ENCODE measurements around the gene HKDC1. TPM values are rescaled to one million over a fixed set of nuclear protein-coding genes. Genes with fewer than 3 reads are reported as not detected.

The HKDC1 gene
- total RNA-seq, 1 experiment from 2014 or later: 0.68 TPM

- peaks cover 5% of the 10 kb centered on the region for H3K4me1 Mint-ChIP-seq (ENCODE audit: insufficient read depth, unreplicated experiment)
- H3K36me3 Mint-ChIP-seq (ENCODE audit: insufficient read depth, unreplicated experiment): no peaks in the 10 kb centered on the region
- H3K27ac Mint-ChIP-seq (ENCODE audit: low read depth, unreplicated experiment): no peak overlapping the region
- no peak for DNase-seq (ENCODE audit: unreplicated experiment)
- ChIA-PET POLR2A (interaction anchor here (1.0 to 1.1 kb wide), 2 partner anchors 9 to 35 kb away, joined by 3 to 4 read pairs; partner anchors contain the start of gene SUPV3L1), CTCF (interaction anchor here (0.7 to 1.5 kb wide), 3 partner anchors 9 to 34 kb away, joined by 3 to 5 read pairs (median 3); no protein-coding TSS in a partner anchor)
- no peaks in the 10 kb centered on the region for H3K27me3 Mint-ChIP-seq (ENCODE audit: insufficient read depth, unreplicated experiment)
- no peak overlapping the region for H3K4me3 Mint-ChIP-seq (ENCODE audit: unreplicated experiment)
- intact Hi-C loops (cut with micrococcal nuclease): loop anchor here (5.0 kb wide), 1 partner anchor 93 kb away; the partner anchor contains the start of gene VPS26A
- no peak for TF ChIP-seq CTCF (IDR thresholded peaks at IDR 0.05; ENCODE audit: unreplicated experiment)
- no peaks in the 10 kb centered on the region for H3K9me3 Mint-ChIP-seq (ENCODE audit: unreplicated experiment)
- no TSS peak for BruUV-seq (replicated peaks)
These were observed 4.5 kb upstream of the HKDC1 start for GRCh38 chr10:69215405-69216171.

GRCh38 chr10:69216577-69217118 is 3.5 kb upstream of the HKDC1 start:
- no peaks in the 10 kb centered on the region for H3K27me3 Mint-ChIP-seq (ENCODE audit: insufficient read depth, unreplicated experiment)
- no peak for TF ChIP-seq CTCF (IDR thresholded peaks at IDR 0.05; ENCODE audit: unreplicated experiment)
- no peaks in the 10 kb centered on the region for H3K9me3 Mint-ChIP-seq (ENCODE audit: unreplicated experiment)
- DNase-seq (ENCODE audit: unreplicated experiment): no peak
- ChIA-PET POLR2A (interaction anchor here (0.6 to 1.7 kb wide), 12 partner anchors 8 to 171 kb away, joined by 3 to 6 read pairs (median 4); partner anchors contain the start of gene SUPV3L1), CTCF (interaction anchor here (0.5 to 1.5 kb wide), 4 partner anchors 10 to 108 kb away, joined by 3 to 5 read pairs (median 3); no protein-coding TSS in a partner anchor)
- H3K36me3 Mint-ChIP-seq (ENCODE audit: insufficient read depth, unreplicated experiment): no peaks in the 10 kb centered on the region
- TSS peak; percentile 98 for BruUV-seq (replicated peaks)
- intact Hi-C loops (cut with micrococcal nuclease): loop anchor here (5.0 kb wide), 1 partner anchor 94 kb away; the partner anchor contains the start of gene VPS26A
- H3K4me1 Mint-ChIP-seq (ENCODE audit: insufficient read depth, unreplicated experiment): peaks cover 5% of the 10 kb centered on the region
- H3K27ac Mint-ChIP-seq (ENCODE audit: low read depth, unreplicated experiment): peak overlapping the region; percentile 80
- H3K4me3 Mint-ChIP-seq (ENCODE audit: unreplicated experiment): no peak overlapping the region

GRCh38 chr10:69217119-69217754 is 2.9 kb upstream of the HKDC1 start:
- no peak for TF ChIP-seq CTCF (IDR thresholded peaks at IDR 0.05; ENCODE audit: unreplicated experiment)
- intact Hi-C loops (cut with micrococcal nuclease): loop anchor here (5.0 kb wide), 1 partner anchor 95 kb away; the partner anchor contains the start of gene VPS26A
- POLR2A ChIA-PET: interaction anchor here (0.6 to 1.7 kb wide), 12 partner anchors 9 to 172 kb away, joined by 3 to 7 read pairs (median 4); partner anchors contain the start of gene SUPV3L1
- Mint-ChIP-seq H3K36me3 (ENCODE audit: insufficient read depth, unreplicated experiment) (no peaks in the 10 kb centered on the region), H3K4me1 (ENCODE audit: insufficient read depth, unreplicated experiment) (peaks cover 10% of the 10 kb centered on the region), H3K27ac (ENCODE audit: low read depth, unreplicated experiment) (peak overlapping the region; percentile 80), H3K27me3 (ENCODE audit: insufficient read depth, unreplicated experiment) (no peaks in the 10 kb centered on the region), H3K4me3 (ENCODE audit: unreplicated experiment) (no peak overlapping the region), H3K9me3 (ENCODE audit: unreplicated experiment) (no peaks in the 10 kb centered on the region)
- peak; percentile 86 for DNase-seq (ENCODE audit: unreplicated experiment)
- CTCF ChIA-PET: interaction anchor here (0.5 to 1.5 kb wide), 3 partner anchors 11 to 108 kb away, joined by 3 to 5 read pairs (median 3); no protein-coding TSS in a partner anchor
- BruUV-seq (replicated peaks): no TSS peak

Measured in MCF 10A (cell line).